IMR-90 (cell line): ENCODE measurements around the gene OR52A5. TPM values are rescaled to one million over a fixed set of nuclear protein-coding genes. Genes with fewer than 3 reads are reported as not detected.
A peak's percentile ranks its signal among the peaks of the same experiment; 100 is the strongest.

Experiments used
- ATAC-seq: fragments of 200-7000 bp; cut with Tn5 transposase; 2 replicates; pipeline ENCODE4 v1.9.1; 2020; ENCODE audit warnings: low read depth, mild to moderate bottlenecking, moderate library complexity
- BruUV-seq: library from RNA; stranded (reverse); fragments of 400-500 nt; replicated peaks from 2 replicates; lab custom pipeline; 2021; lab: Mats Ljungman, UMichigan
- CTCF ChIA-PET: fragments of 300-600 bp; formaldehyde crosslinking; extraction: SDS; loops from one replicate; lab custom pipeline; 2021; ENCODE audit warnings: antibody characterized with exemption; lab: Yijun Ruan, JAX
- POLR2A ChIA-PET: fragments of 300-600 bp; sonication (Branson Sonifier 250); formaldehyde crosslinking; loops from one replicate; lab custom pipeline; 2022; ENCODE audit warnings: antibody characterized with exemption; ENCODE audit not compliant: unreplicated experiment; lab: Charles Lee
- DNase-seq: peaks from one replicate; pipeline ENCODE4 v3.0.0; 2013
- H2AFZ ChIP-seq: replicated peaks from 2 replicates; pipeline ENCODE3; 2013; ENCODE audit warnings: low read length, mild to moderate bottlenecking; ENCODE audit not compliant: poor library complexity
- H2AK5ac ChIP-seq: 2 replicates; pipeline ENCODE4 v1.6.1; 2013; ENCODE audit warnings: low read depth, low read length, inconsistent platforms
- H2AK9ac ChIP-seq: replicated peaks from 2 replicates; pipeline ENCODE3; 2013; ENCODE audit warnings: mild to moderate bottlenecking, low read depth, low read length, moderate library complexity; ENCODE audit not compliant: poor library complexity
- H2BK120ac ChIP-seq: 2 replicates; pipeline ENCODE4 v1.6.1; 2013; ENCODE audit warnings: low read depth, low read length, inconsistent platforms
- H2BK15ac ChIP-seq: 3 replicates; pipeline ENCODE4 v1.6.1; 2013; ENCODE audit warnings: low read depth, low read length, inconsistent platforms
- H2BK20ac ChIP-seq: 2 replicates; pipeline ENCODE4 v1.6.1; 2013; ENCODE audit warnings: low read depth, mild to moderate bottlenecking, inconsistent platforms, low read length, moderate library complexity
- H2BK5ac ChIP-seq: 2 replicates; pipeline ENCODE4 v1.6.1; 2013; ENCODE audit warnings: mild to moderate bottlenecking, low read depth, low read length, inconsistent platforms; ENCODE audit not compliant: poor library complexity, severe bottlenecking
- H3K14ac ChIP-seq: replicated peaks from 2 replicates; pipeline ENCODE4 v1.6.1; 2013; ENCODE audit warnings: low read depth, low read length, inconsistent platforms
- H3K18ac ChIP-seq: 2 replicates; pipeline ENCODE4 v1.6.1; 2013; ENCODE audit warnings: low read depth, low read length, control low read depth
- H3K23ac ChIP-seq: 2 replicates; pipeline ENCODE4 v1.6.1; 2013; ENCODE audit warnings: low read depth, low read length, inconsistent platforms
- H3K27ac ChIP-seq: 2 replicates; pipeline ENCODE4 v1.5.1; 2013; ENCODE audit warnings: mild to moderate bottlenecking, control low read depth, low read length; ENCODE audit not compliant: insufficient read depth
- H3K27me3 ChIP-seq: 2 replicates; pipeline ENCODE4 v1.6.1; 2013; ENCODE audit warnings: low read length; ENCODE audit not compliant: control insufficient read depth, insufficient read depth
- H3K36me3 ChIP-seq: 2 replicates; pipeline ENCODE4 v1.6.1; 2013; ENCODE audit warnings: low read length, mixed read lengths; ENCODE audit not compliant: control insufficient read depth, insufficient read depth
- H3K4ac ChIP-seq: 2 replicates; pipeline ENCODE4 v1.6.1; 2013; ENCODE audit warnings: low read depth, low read length, inconsistent platforms
- H3K4me1 ChIP-seq: 2 replicates; pipeline ENCODE4 v1.6.1; 2013; ENCODE audit warnings: low read length, mixed read lengths; ENCODE audit not compliant: control insufficient read depth, insufficient read depth
- H3K4me2 ChIP-seq: 2 replicates; pipeline ENCODE4 v1.6.1; 2013; ENCODE audit warnings: low read depth, mild to moderate bottlenecking, control low read depth, low read length, moderate library complexity
- H3K4me3 ChIP-seq: 2 replicates; pipeline ENCODE4 v1.5.1; 2013; ENCODE audit warnings: low read depth, mild to moderate bottlenecking, control low read depth, low read length, moderate library complexity; ENCODE audit not compliant: insufficient read depth
- H3K56ac ChIP-seq: 2 replicates; pipeline ENCODE4 v1.6.1; 2013; ENCODE audit warnings: low read length, inconsistent platforms; ENCODE audit not compliant: insufficient read depth; ENCODE audit errors: extremely low read depth
- H3K79me1 ChIP-seq, 2 experiments: 2 replicates each; pipeline ENCODE4 v1.6.1; 2013; ENCODE audit warnings: low read length in 2 of 2, inconsistent platforms in 1 of 2, low read depth in 1 of 2
- H3K9ac ChIP-seq: 2 replicates; pipeline ENCODE4 v1.6.1; 2013; ENCODE audit warnings: low read depth, low read length, control low read depth
- H3K9me1 ChIP-seq: 2 replicates; pipeline ENCODE4 v1.6.1; 2013; ENCODE audit warnings: low read length, inconsistent platforms; ENCODE audit not compliant: insufficient read depth
- H3K9me3 ChIP-seq: 2 replicates; pipeline ENCODE4 v1.6.1; 2013; ENCODE audit warnings: low read length; ENCODE audit not compliant: control insufficient read depth, insufficient read depth
- H4K20me1 ChIP-seq: 2 replicates; pipeline ENCODE4 v1.6.1; 2013; ENCODE audit warnings: low read length, inconsistent platforms; ENCODE audit not compliant: insufficient read depth
- H4K5ac ChIP-seq: 2 replicates; pipeline ENCODE4 v1.6.1; 2013; ENCODE audit warnings: mild to moderate bottlenecking, low read depth, low read length, control low read depth
- H4K8ac ChIP-seq, 2 experiments: 2 replicates each; pipeline ENCODE4 v1.6.1; 2013; ENCODE audit warnings: low read depth in 2 of 2, low read length in 2 of 2, control low read depth in 1 of 2, inconsistent platforms in 1 of 2
- H4K91ac ChIP-seq: 2 replicates; pipeline ENCODE4 v1.6.1; 2013; ENCODE audit warnings: low read depth, low read length, inconsistent platforms; ENCODE audit not compliant: insufficient read depth
- BHLHE40 ChIP-seq: fragments of 150-350 bp; IDR thresholded peaks from 2 replicates; pipeline ENCODE4 v1.6.1; 2016; ENCODE audit warnings: mild to moderate bottlenecking, low read depth, low read length
- CHD1 ChIP-seq: IDR thresholded peaks from 2 replicates; pipeline ENCODE4 v1.6.1; 2012; ENCODE audit warnings: low read depth, low read length, improper control_type of control experiment
- MAFK ChIP-seq: IDR thresholded peaks from 2 replicates; pipeline ENCODE4 v1.6.1; 2012; ENCODE audit warnings: low read depth, low read length, improper control_type of control experiment
- POLR2A ChIP-seq: IDR thresholded peaks from 2 replicates; pipeline ENCODE4 v1.6.1; 2012; ENCODE audit warnings: mild to moderate bottlenecking, low read depth, low read length
- RCOR1 ChIP-seq: IDR thresholded peaks from 2 replicates; pipeline ENCODE4 v1.6.1; 2012; ENCODE audit warnings: mild to moderate bottlenecking, low read length, improper control_type of control experiment; ENCODE audit not compliant: insufficient replicate concordance
- RFX5 ChIP-seq: IDR thresholded peaks from 2 replicates; pipeline ENCODE4 v1.8.0; 2012; ENCODE audit warnings: low read depth, mild to moderate bottlenecking, low read length, moderate library complexity
- SMC3 ChIP-seq: fragments of 150-350 bp; IDR thresholded peaks from 2 replicates; pipeline ENCODE4 v1.6.1; 2016; ENCODE audit warnings: low read depth, mild to moderate bottlenecking, antibody characterized with exemption, low read length, moderate library complexity
- WGBS, 2 experiments: methylation state at CpG; one replicate each; pipeline versions ENCODE4 v1.1.5 to v1.1.7; 2013; ENCODE audit warnings: missing lambda C conversion rate in 2 of 2; ENCODE audit not compliant: insufficient read length in 1 of 2; ENCODE audit errors: extremely low coverage in 2 of 2; 5-methylcytosine and 5-hydroxymethylcytosine counted together
- dilution Hi-C: fragments of 300-500 bp; cut with HindIII; formaldehyde crosslinking; loops from one replicate; pipeline ENCODE4 v1.14.3; 2018; ENCODE audit warnings: low sequenced_read_pairs; ENCODE audit not compliant: unreplicated experiment
- in situ Hi-C: fragments of 300-500 bp; cut with MboI; formaldehyde crosslinking; loops from 3 replicates; pipeline ENCODE4 v1.14.3; 2019; ENCODE audit warnings: low sequenced_read_pairs, inconsistent platforms, mixed read lengths
- intact Hi-C: fragments of 100-400 bp; cut with micrococcal nuclease; formaldehyde crosslinking; loops from 2 replicates; pipeline ENCODE4 v1.10.0; 2022
- polyA plus RNA-seq, 3 experiments: library from polyadenylated mRNA; depleted of rRNA; stranded (reverse); fragments of >200 nt; gene quantifications; 2 replicates each; pipeline ENCODE4 v1.2.3, GENCODE V29; 2012; ENCODE audit warnings: low replicate concordance in 1 of 3
- total RNA-seq: library from RNA; depleted of rRNA; stranded (reverse); fragments of >200 nt; gene quantifications from 2 replicates; pipeline ENCODE4 v1.2.3, GENCODE V29; 2012
- TF ChIP-seq, protein P1 (sequence below): fragments of 150-350 bp; IDR thresholded peaks from 2 replicates; pipeline ENCODE4 v1.6.1; 2016; ENCODE audit warnings: low read depth, mild to moderate bottlenecking, low read length, moderate library complexity, borderline replicate concordance
- TF ChIP-seq, protein P2 (sequence below): conservative IDR thresholded peaks from 2 replicates; pipeline ENCODE4 v1.5.1; 2012; ENCODE audit warnings: mild to moderate bottlenecking, low read depth, low read length, improper control_type of control experiment

Gene OR52A5
- total and polyA plus RNA-seq, 2 of the 4 experiments (the other 2 are of a cell fraction): not detected

DNA sequence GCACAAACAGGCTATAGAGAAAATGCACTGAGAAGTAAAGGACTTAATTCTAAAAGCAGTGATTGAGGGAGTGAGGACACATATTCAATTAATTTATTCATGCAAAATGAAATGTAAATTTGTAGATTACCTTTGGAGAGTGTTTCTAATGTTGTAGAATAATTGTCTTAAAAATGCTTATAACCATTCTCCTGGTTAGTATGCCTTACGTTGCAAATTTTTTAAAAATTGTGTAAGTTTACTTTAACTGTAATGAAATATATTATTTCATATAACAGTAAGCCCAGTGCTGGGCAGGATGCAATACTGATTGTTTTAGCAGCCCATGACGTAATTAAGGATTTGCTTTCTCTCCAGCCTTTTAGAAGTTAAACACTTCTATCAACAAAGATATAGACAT is 42.1 kb downstream of the OR52A5 start:
- Histone ChIP-seq H3K9me1 (no peaks in the 10 kb centered on the region), H3K27ac (no peak overlapping the region), H4K5ac (no peak overlapping the region), H2BK120ac (no peak overlapping the region), H2BK5ac (no peak overlapping the region), H3K27me3 (no peaks in the 10 kb centered on the region), H3K4me3 (no peak overlapping the region), H3K23ac (no peak overlapping the region), H3K14ac (no peak overlapping the region), H3K4me1 (no peaks in the 10 kb centered on the region), H3K9me3 (no peaks in the 10 kb centered on the region), H3K4ac (no peak overlapping the region), H3K79me1 (no peaks in the 10 kb centered on the region), H4K8ac (no peak overlapping the region), H3K9ac (no peak overlapping the region), H2AK9ac (no peak overlapping the region), H2BK15ac (no peak overlapping the region), H2AFZ (no peak overlapping the region), H3K4me2 (no peak overlapping the region), H3K36me3 (no peaks in the 10 kb centered on the region), H4K20me1 (no peaks in the 10 kb centered on the region), H2AK5ac (no peak overlapping the region), H3K18ac (no peak overlapping the region), H4K91ac (no peak overlapping the region), H3K56ac (no peak overlapping the region), H2BK20ac (no peak overlapping the region)
- intact Hi-C loops (no loop called here), dilution Hi-C loops (no loop called here), in situ Hi-C loops (no loop called here)
- CTCF ChIA-PET: no interaction called here
- POLR2A ChIA-PET: no interaction called here
- BruUV-seq: no TSS peak
- WGBS, 2 experiments: no CpG with 5 or more reads among the region's 2 CpGs
- TF ChIP-seq, protein P1, sequence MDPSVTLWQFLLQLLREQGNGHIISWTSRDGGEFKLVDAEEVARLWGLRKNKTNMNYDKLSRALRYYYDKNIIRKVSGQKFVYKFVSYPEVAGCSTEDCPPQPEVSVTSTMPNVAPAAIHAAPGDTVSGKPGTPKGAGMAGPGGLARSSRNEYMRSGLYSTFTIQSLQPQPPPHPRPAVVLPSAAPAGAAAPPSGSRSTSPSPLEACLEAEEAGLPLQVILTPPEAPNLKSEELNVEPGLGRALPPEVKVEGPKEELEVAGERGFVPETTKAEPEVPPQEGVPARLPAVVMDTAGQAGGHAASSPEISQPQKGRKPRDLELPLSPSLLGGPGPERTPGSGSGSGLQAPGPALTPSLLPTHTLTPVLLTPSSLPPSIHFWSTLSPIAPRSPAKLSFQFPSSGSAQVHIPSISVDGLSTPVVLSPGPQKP: no peak
- no peak for TF ChIP-seq BHLHE40
- TF ChIP-seq MAFK: peak; percentile 37; the same call in 1 of the 2 replicates
- TF ChIP-seq RFX5: no peak
- TF ChIP-seq POLR2A: no peak
- TF ChIP-seq RCOR1: no peak
- no peak for TF ChIP-seq SMC3
- TF ChIP-seq CHD1: no peak
- TF ChIP-seq, protein P2, sequence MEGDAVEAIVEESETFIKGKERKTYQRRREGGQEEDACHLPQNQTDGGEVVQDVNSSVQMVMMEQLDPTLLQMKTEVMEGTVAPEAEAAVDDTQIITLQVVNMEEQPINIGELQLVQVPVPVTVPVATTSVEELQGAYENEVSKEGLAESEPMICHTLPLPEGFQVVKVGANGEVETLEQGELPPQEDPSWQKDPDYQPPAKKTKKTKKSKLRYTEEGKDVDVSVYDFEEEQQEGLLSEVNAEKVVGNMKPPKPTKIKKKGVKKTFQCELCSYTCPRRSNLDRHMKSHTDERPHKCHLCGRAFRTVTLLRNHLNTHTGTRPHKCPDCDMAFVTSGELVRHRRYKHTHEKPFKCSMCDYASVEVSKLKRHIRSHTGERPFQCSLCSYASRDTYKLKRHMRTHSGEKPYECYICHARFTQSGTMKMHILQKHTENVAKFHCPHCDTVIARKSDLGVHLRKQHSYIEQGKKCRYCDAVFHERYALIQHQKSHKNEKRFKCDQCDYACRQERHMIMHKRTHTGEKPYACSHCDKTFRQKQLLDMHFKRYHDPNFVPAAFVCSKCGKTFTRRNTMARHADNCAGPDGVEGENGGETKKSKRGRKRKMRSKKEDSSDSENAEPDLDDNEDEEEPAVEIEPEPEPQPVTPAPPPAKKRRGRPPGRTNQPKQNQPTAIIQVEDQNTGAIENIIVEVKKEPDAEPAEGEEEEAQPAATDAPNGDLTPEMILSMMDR: no peak
- ATAC-seq: no peak
- no peak for DNase-seq
